HEK293 (cell line): Measurements from ENCODE around the gene ALOXE3.

Experiments
- CTCF ChIA-PET: fragments of 350-600 bp; formaldehyde crosslinking; extraction: SDS; loops from one replicate; lab custom pipeline; 2021; ENCODE audit warnings: antibody characterized with exemption; lab: Yijun Ruan, JAX
- POLR2A ChIA-PET: fragments of 300-600 bp; formaldehyde crosslinking; extraction: SDS; loops from one replicate; lab custom pipeline; 2020; ENCODE audit warnings: antibody characterized with exemption, inconsistent platforms; lab: Yijun Ruan, JAX
- H3K27ac ChIP-seq: fragments of 200-500 bp; sonication (Bioruptor generic); 2 replicates; pipeline ENCODE4 v1.5.1; 2014; ENCODE audit warnings: low read depth, low read length, control low read depth, inconsistent platforms; ENCODE audit errors: extremely low read depth
- H3K36me3 ChIP-seq, 2 experiments: fragments of 200-500 bp in 1 of 2; sonication (Bioruptor generic) in 1 of 2; 1 replicate in 1 of 2; 2 replicates in 1 of 2; pipeline ENCODE4 v1.5.1; 2014 to 2017; ENCODE audit warnings: inconsistent platforms in 2 of 2, low read length in 2 of 2; ENCODE audit not compliant: control insufficient read depth in 2 of 2, insufficient read depth in 1 of 2
- H3K4me1 ChIP-seq: fragments of 200-500 bp; sonication (Bioruptor generic); 2 replicates; pipeline ENCODE4 v1.5.1; 2014; ENCODE audit warnings: mild to moderate bottlenecking, low read length, inconsistent platforms; ENCODE audit not compliant: control insufficient read depth, insufficient read depth
- H3K4me3 ChIP-seq: 2 replicates; pipeline ENCODE4 v1.5.1; 2011; ENCODE audit warnings: low read depth, mild to moderate bottlenecking, control low read depth, low read length, moderate library complexity
- H3K9me3 ChIP-seq: fragments of 200-500 bp; sonication (Bioruptor generic); 2 replicates; pipeline ENCODE4 v1.5.1; 2014; ENCODE audit warnings: low read depth, low read length, inconsistent platforms; ENCODE audit not compliant: control insufficient read depth, insufficient read depth
- GLI4 ChIP-seq: fragments of 450-650 bp; formaldehyde crosslinking; IDR thresholded peaks from 2 replicates; pipeline ENCODE4 v1.5.1; 2016; ENCODE audit warnings: missing biosample characterization, missing genetic modification characterization
- IKZF3 ChIP-seq: fragments of 450-650 bp; IDR thresholded peaks from 2 replicates; pipeline ENCODE4 v1.5.0; 2018; ENCODE audit warnings: missing biosample characterization, mild to moderate bottlenecking, missing genetic modification characterization, moderate library complexity
- KLF8 ChIP-seq: fragments of 450-650 bp; formaldehyde crosslinking; IDR thresholded peaks from 2 replicates; pipeline ENCODE4 v1.5.1; 2016; ENCODE audit warnings: missing biosample characterization, missing genetic modification characterization
- KLF9 ChIP-seq: fragments of 450-650 bp; formaldehyde crosslinking; IDR thresholded peaks from 2 replicates; pipeline ENCODE4 v1.5.1; 2016; ENCODE audit warnings: missing biosample characterization, missing genetic modification characterization, low read depth
- MEIS1 ChIP-seq: sonication (generic); formaldehyde crosslinking; IDR thresholded peaks from 2 replicates; pipeline ENCODE4 v1.8.1; 2022; ENCODE audit warnings: missing genetic modification reagents, mild to moderate bottlenecking, borderline replicate concordance
- OSR2 ChIP-seq: fragments of 450-650 bp; formaldehyde crosslinking; IDR thresholded peaks from 2 replicates; pipeline ENCODE4 v1.5.1; 2016; ENCODE audit warnings: missing biosample characterization, missing genetic modification characterization
- PBX3 ChIP-seq: sonication (generic); formaldehyde crosslinking; IDR thresholded peaks from 2 replicates; pipeline ENCODE4 v1.8.1; 2022; ENCODE audit warnings: mild to moderate bottlenecking, moderate library complexity, missing genetic modification reagents
- PRDM1 ChIP-seq: fragments of 450-650 bp; formaldehyde crosslinking; IDR thresholded peaks from 2 replicates; pipeline ENCODE4; 2016; ENCODE audit warnings: missing biosample characterization, missing genetic modification characterization
- SALL2 ChIP-seq: fragments of 450-650 bp; formaldehyde crosslinking; IDR thresholded peaks from 2 replicates; pipeline ENCODE4 v1.5.0; 2017; ENCODE audit warnings: missing biosample characterization, mild to moderate bottlenecking, missing genetic modification characterization, borderline replicate concordance
- SCRT1 ChIP-seq: fragments of 450-650 bp; formaldehyde crosslinking; IDR thresholded peaks from 2 replicates; pipeline ENCODE4 v1.5.1; 2016; ENCODE audit warnings: missing biosample characterization, missing genetic modification characterization, borderline replicate concordance
- YY2 ChIP-seq: fragments of 450-650 bp; formaldehyde crosslinking; IDR thresholded peaks from 2 replicates; pipeline ENCODE4 v1.5.1; 2016; ENCODE audit warnings: missing biosample characterization, missing genetic modification characterization
- ZBTB17 ChIP-seq: fragments of 450-650 bp; formaldehyde crosslinking; IDR thresholded peaks from 2 replicates; pipeline ENCODE4 v1.5.1; 2016; ENCODE audit warnings: missing biosample characterization, missing genetic modification characterization
- ZNF155 ChIP-seq: fragments of 450-650 bp; formaldehyde crosslinking; IDR thresholded peaks from 2 replicates; pipeline ENCODE4 v1.5.1; 2016; ENCODE audit warnings: missing biosample characterization, missing genetic modification characterization
- ZNF157 ChIP-seq: fragments of 450-650 bp; formaldehyde crosslinking; IDR thresholded peaks from 2 replicates; pipeline ENCODE4 v1.5.1; 2016; ENCODE audit warnings: missing biosample characterization, missing genetic modification characterization
- ZNF169 ChIP-seq: fragments of 450-650 bp; formaldehyde crosslinking; IDR thresholded peaks from 2 replicates; pipeline ENCODE4 v1.5.1; 2016; ENCODE audit warnings: missing biosample characterization, missing genetic modification characterization
- ZNF19 ChIP-seq: fragments of 450-650 bp; formaldehyde crosslinking; IDR thresholded peaks from 2 replicates; pipeline ENCODE4; 2016; ENCODE audit warnings: missing biosample characterization, missing genetic modification characterization, low read depth
- ZNF23 ChIP-seq: fragments of 450-650 bp; formaldehyde crosslinking; IDR thresholded peaks from 2 replicates; pipeline ENCODE4 v1.5.1; 2016; ENCODE audit warnings: missing biosample characterization, missing genetic modification characterization, borderline replicate concordance
- ZNF280D ChIP-seq: fragments of 450-650 bp; formaldehyde crosslinking; IDR thresholded peaks from 2 replicates; pipeline ENCODE4 v1.5.1; 2016; ENCODE audit warnings: missing biosample characterization, missing genetic modification characterization
- ZNF292 ChIP-seq: fragments of 450-650 bp; formaldehyde crosslinking; IDR thresholded peaks from 2 replicates; pipeline ENCODE4 v1.5.1; 2016; ENCODE audit warnings: low read depth, missing biosample characterization, missing genetic modification characterization, borderline replicate concordance
- ZNF544 ChIP-seq: fragments of 450-650 bp; formaldehyde crosslinking; IDR thresholded peaks from 2 replicates; pipeline ENCODE4 v1.5.0; 2017; ENCODE audit warnings: missing biosample characterization, missing genetic modification characterization
- ZNF571 ChIP-seq: fragments of 450-650 bp; formaldehyde crosslinking; IDR thresholded peaks from 2 replicates; pipeline ENCODE4 v1.5.0; 2017; ENCODE audit warnings: missing biosample characterization, missing genetic modification characterization
- ZNF677 ChIP-seq: fragments of 450-650 bp; IDR thresholded peaks from 2 replicates; pipeline ENCODE4 v1.5.0; 2018; ENCODE audit warnings: missing biosample characterization, mild to moderate bottlenecking, missing genetic modification characterization, moderate library complexity
- ZNF791 ChIP-seq: fragments of 450-650 bp; formaldehyde crosslinking; IDR thresholded peaks from 2 replicates; pipeline ENCODE4 v1.5.1; 2016; ENCODE audit warnings: missing biosample characterization, missing genetic modification characterization
- ZNF792 ChIP-seq: fragments of 450-650 bp; formaldehyde crosslinking; IDR thresholded peaks from 2 replicates; pipeline ENCODE4 v1.5.1; 2016; ENCODE audit warnings: missing biosample characterization, missing genetic modification characterization
- TF ChIP-seq, protein P1 (sequence below): fragments of 450-650 bp; formaldehyde crosslinking; IDR thresholded peaks from 2 replicates; pipeline ENCODE4 v1.5.1; 2016; ENCODE audit warnings: missing biosample characterization, missing genetic modification characterization

ALOXE3 gene

DNA sequence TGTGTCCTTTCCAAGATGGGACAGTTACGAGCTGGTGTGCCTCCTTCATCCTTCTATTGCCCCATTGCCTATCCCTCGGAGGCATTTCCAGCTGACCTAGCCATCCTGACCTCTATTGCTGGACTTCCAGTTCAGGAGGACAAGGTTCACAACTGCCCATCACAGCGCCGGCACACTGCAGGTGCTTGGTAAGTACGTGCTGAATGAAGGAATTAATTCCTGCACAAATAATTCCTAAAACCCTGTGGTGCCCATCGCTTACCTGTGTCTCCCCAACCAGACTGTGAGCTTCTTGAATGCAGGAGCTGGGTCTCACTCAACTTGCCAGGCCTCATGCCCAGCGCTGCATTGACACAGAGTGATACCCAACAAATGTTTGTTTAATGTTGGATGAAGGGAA is 66.5 kb downstream of the ALOXE3 start:
- Histone ChIP-seq H3K36me3 (no peaks in the 10 kb centered on the region), H3K4me1 (no peaks in the 10 kb centered on the region), H3K9me3 (no peaks in the 10 kb centered on the region)
- TF ChIP-seq SALL2 (tag by site-specific recombination), result no peak
- no peak for TF ChIP-seq ZNF169 (tag by site-specific recombination)
- no peak for TF ChIP-seq PBX3 (CRISPR knock-in tag)
- TF ChIP-seq ZNF677, result no peak
- TF ChIP-seq MEIS1, result no peak
- TF ChIP-seq ZNF792, result no peak
- TF ChIP-seq ZNF292 (tag by site-specific recombination), result no peak
- no peak for TF ChIP-seq ZNF23
- no peak for TF ChIP-seq SCRT1
- TF ChIP-seq OSR2 (tag by site-specific recombination), result no peak
- no peak for TF ChIP-seq ZNF571
- TF ChIP-seq, all 188 proteins: peak for 0
- POLR2A ChIA-PET, result interaction anchor here (0.6 to 1.0 kb wide), 2 partner anchors 365 to 579 kb away, joined by 3 to 4 read pairs; partner anchors contain the start of gene TP53
- CTCF ChIA-PET, result interaction anchor here (0.8 to 1.0 kb wide), 4 partner anchors 9 to 139 kb away, joined by 3 to 5 read pairs (median 4); no protein-coding TSS in a partner anchor
- Histone ChIP-seq H3K4me3 (no peak overlapping the region), H3K27ac (no peak overlapping the region)

- Histone ChIP-seq H3K9me3 (no peaks in the 10 kb centered on the region), H3K27ac (no peak overlapping the region), H3K36me3 (no peaks in the 10 kb centered on the region), H3K4me1 (no peaks in the 10 kb centered on the region), H3K4me3 (no peak overlapping the region)
- ChIA-PET CTCF (interaction anchor here (1.2 kb wide), 1 partner anchor 12 kb away, joined by 5 read pairs; no protein-coding TSS in a partner anchor), POLR2A (interaction anchor here (0.7 kb wide), 1 partner anchor 454 kb away, joined by 3 read pairs; no protein-coding TSS in a partner anchor)
- TF ChIP-seq IKZF3 (tag by site-specific recombination) (no peak), KLF9 (tag by site-specific recombination) (no peak), ZNF280D (tag by site-specific recombination) (no peak), KLF8 (no peak), ZNF155 (tag by site-specific recombination) (no peak), ZNF791 (tag by site-specific recombination) (no peak), ZBTB17 (tag by site-specific recombination) (no peak), ZNF157 (no peak), ZNF19 (tag by site-specific recombination) (no peak), ZNF544 (no peak), ZNF169 (tag by site-specific recombination) (no peak), PRDM1 (tag by site-specific recombination) (no peak), GLI4 (no peak), YY2 (tag by site-specific recombination) (no peak)
- TF ChIP-seq, protein P1, sequence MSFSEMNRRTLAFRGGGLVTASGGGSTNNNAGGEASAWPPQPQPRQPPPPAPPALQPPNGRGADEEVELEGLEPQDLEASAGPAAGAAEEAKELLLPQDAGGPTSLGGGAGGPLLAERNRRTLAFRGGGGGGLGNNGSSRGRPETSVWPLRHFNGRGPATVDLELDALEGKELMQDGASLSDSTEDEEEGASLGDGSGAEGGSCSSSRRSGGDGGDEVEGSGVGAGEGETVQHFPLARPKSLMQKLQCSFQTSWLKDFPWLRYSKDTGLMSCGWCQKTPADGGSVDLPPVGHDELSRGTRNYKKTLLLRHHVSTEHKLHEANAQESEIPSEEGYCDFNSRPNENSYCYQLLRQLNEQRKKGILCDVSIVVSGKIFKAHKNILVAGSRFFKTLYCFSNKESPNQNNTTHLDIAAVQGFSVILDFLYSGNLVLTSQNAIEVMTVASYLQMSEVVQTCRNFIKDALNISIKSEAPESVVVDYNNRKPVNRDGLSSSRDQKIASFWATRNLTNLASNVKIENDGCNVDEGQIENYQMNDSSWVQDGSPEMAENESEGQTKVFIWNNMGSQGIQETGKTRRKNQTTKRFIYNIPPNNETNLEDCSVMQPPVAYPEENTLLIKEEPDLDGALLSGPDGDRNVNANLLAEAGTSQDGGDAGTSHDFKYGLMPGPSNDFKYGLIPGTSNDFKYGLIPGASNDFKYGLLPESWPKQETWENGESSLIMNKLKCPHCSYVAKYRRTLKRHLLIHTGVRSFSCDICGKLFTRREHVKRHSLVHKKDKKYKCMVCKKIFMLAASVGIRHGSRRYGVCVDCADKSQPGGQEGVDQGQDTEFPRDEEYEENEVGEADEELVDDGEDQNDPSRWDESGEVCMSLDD (tag by site-specific recombination), result no peak
These were observed 69.6 kb downstream of the ALOXE3 start for GRCh38 chr17:8048736-8049135.
